HL-60 (cell line): ENCODE measurements around the gene RPL21.

Experiments
- DNase-seq, 2 experiments: peaks; one replicate each; pipeline ENCODE4 v3.0.0-alpha.2; 2010 to 2020; ENCODE audit warnings: low read depth in 1 of 2, low spot score in 1 of 2
- H3K27ac ChIP-seq: fragments of 250-450 bp; sonication (Bioruptor Pico); replicated peaks from 2 replicates; pipeline ENCODE4 v1.5.1; 2020; ENCODE audit warnings: mild to moderate bottlenecking, moderate library complexity
- H3K27me3 ChIP-seq: fragments of 250-450 bp; sonication (Bioruptor Pico); 2 replicates; pipeline ENCODE4 v1.5.1; 2021; ENCODE audit warnings: mild to moderate bottlenecking, moderate library complexity; ENCODE audit not compliant: insufficient read depth, poor library complexity, severe bottlenecking
- H3K4me3 ChIP-seq: replicated peaks from 2 replicates; pipeline ENCODE4 v1.5.1; 2011; ENCODE audit warnings: mild to moderate bottlenecking, control low read depth, low read length; ENCODE audit not compliant: insufficient read depth
- CTCF ChIP-seq: IDR thresholded peaks from one replicate; pipeline ENCODE4 v1.5.1; 2011; ENCODE audit warnings: low read length, control low read depth, inconsistent platforms; ENCODE audit not compliant: insufficient read depth
- GABPA ChIP-seq: IDR thresholded peaks from 2 replicates; pipeline ENCODE4 v1.6.1; 2012; ENCODE audit warnings: low read depth
- POLR2AphosphoS5 ChIP-seq: IDR thresholded peaks from 2 replicates; pipeline ENCODE4 v1.6.1; 2012; ENCODE audit warnings: low read depth
- REST ChIP-seq: IDR thresholded peaks from 2 replicates; pipeline ENCODE4 v1.6.1; 2012; ENCODE audit warnings: low read depth; ENCODE audit not compliant: insufficient replicate concordance
- SPI1 ChIP-seq: IDR thresholded peaks from 2 replicates; pipeline ENCODE4 v1.6.1; 2012; ENCODE audit warnings: low read depth, mild to moderate bottlenecking, borderline replicate concordance

The RPL21 gene

GRCh38 chr13:27236478-27236877 lies 14.9 kb upstream of the RPL21 start:
- no peak for TF ChIP-seq POLR2AphosphoS5
- TF ChIP-seq CTCF: no peak
- no peak for TF ChIP-seq GABPA
- no peak for TF ChIP-seq REST
- TF ChIP-seq SPI1: no peak
- no peak overlapping the region for H3K27ac ChIP-seq
- H3K27me3 ChIP-seq: no peaks in the 10 kb centered on the region
- DNase-seq: no peak
- no peak overlapping the region for H3K4me3 ChIP-seq

- no peak for DNase-seq
- no peaks in the 10 kb centered on the region for H3K27me3 ChIP-seq
- no peak overlapping the region for H3K4me3 ChIP-seq
- H3K27ac ChIP-seq: no peak overlapping the region
- no peak for TF ChIP-seq SPI1
- TF ChIP-seq CTCF: no peak
- TF ChIP-seq GABPA: no peak
- no peak for TF ChIP-seq REST
- TF ChIP-seq POLR2AphosphoS5: no peak
Measured at GRCh38 chr13:27242702-27243101, 8.7 kb upstream of the RPL21 start.

GRCh38 chr13:27245610-27246009 lies 5.7 kb upstream of the RPL21 start:
- no peak for DNase-seq
- no peaks in the 10 kb centered on the region for H3K27me3 ChIP-seq
- no peak overlapping the region for H3K4me3 ChIP-seq
- TF ChIP-seq GABPA: no peak
- TF ChIP-seq SPI1: no peak
- no peak for TF ChIP-seq CTCF
- no peak for TF ChIP-seq POLR2AphosphoS5
- TF ChIP-seq REST: no peak
- H3K27ac ChIP-seq: no peak overlapping the region
